K562 (cell line): ENCODE data around the gene POLR1B. TPM values are rescaled to one million over a fixed set of nuclear protein-coding genes. Genes with fewer than 3 reads are reported as not detected.
A peak's percentile ranks its signal among the peaks of the same experiment; 100 is the strongest.

ENCODE experiments used
- CHCHD3 ChIP-seq: fragments of 250-450 bp; sonication (Bioruptor Pico); IDR thresholded peaks from 2 replicates; pipeline ENCODE4 v2.1.2; 2022; ENCODE audit warnings: mild to moderate bottlenecking
- GATA2 ChIP-seq: sonication (generic); formaldehyde crosslinking; IDR thresholded peaks from 2 replicates; pipeline ENCODE4 v1.4.0; 2020; ENCODE audit warnings: mild to moderate bottlenecking, missing genetic modification reagents
- HSF4 ChIP-seq: fragments of 250-450 bp; sonication (Bioruptor Pico); IDR thresholded peaks from 2 replicates; pipeline ENCODE4 v2.1.2; 2022; ENCODE audit warnings: mild to moderate bottlenecking, moderate library complexity, borderline replicate concordance
- PBX2 ChIP-seq, 2 experiments: IDR thresholded peaks in 1 of 2; conservative IDR thresholded peaks in 1 of 2; 2 replicates each; pipeline ENCODE4 v1.6.1; 2016; ENCODE audit warnings: low read depth in 2 of 2, mild to moderate bottlenecking in 1 of 2, missing compliant biosample characterization in 1 of 2, missing genetic modification characterization in 1 of 2, moderate library complexity in 1 of 2
- PHF8 ChIP-seq: fragments of 200-600 bp; sonication (generic); IDR thresholded peaks from 2 replicates; pipeline ENCODE4 v1.6.1; 2012; ENCODE audit warnings: mixed run types, mild to moderate bottlenecking, inconsistent platforms, low read length, moderate library complexity, borderline replicate concordance
- POLR2G ChIP-seq: fragments of 200-400 bp; formaldehyde crosslinking; IDR thresholded peaks from 2 replicates; pipeline ENCODE4 v1.6.1; 2017; ENCODE audit warnings: low read depth, mild to moderate bottlenecking, antibody characterized with exemption, low read length, moderate library complexity
- RCOR1 ChIP-seq, 2 experiments: IDR thresholded peaks; 2 replicates each; pipeline ENCODE4 v1.6.1; 2012; ENCODE audit warnings: low read depth in 2 of 2, low read length in 2 of 2, borderline replicate concordance in 1 of 2, improper control_type of control experiment in 1 of 2
- SMAD3 ChIP-seq: fragments of 450-650 bp; formaldehyde crosslinking; conservative IDR thresholded peaks from 2 replicates; pipeline ENCODE4 v1.4.0; 2020; ENCODE audit warnings: mild to moderate bottlenecking
- SUPT5H ChIP-seq: fragments of 450-650 bp; IDR thresholded peaks from 2 replicates; pipeline ENCODE4 v1.6.1; 2016
- THAP12 ChIP-seq: fragments of 250-450 bp; sonication (Bioruptor Pico); IDR thresholded peaks from 2 replicates; pipeline ENCODE4 v1.9.0; 2021; ENCODE audit warnings: mild to moderate bottlenecking, inconsistent platforms
- ZEB2 ChIP-seq: fragments of 450-650 bp; IDR thresholded peaks from 2 replicates; pipeline ENCODE4 v1.6.1; 2016
- ZNF263 ChIP-seq: sonication (generic); formaldehyde crosslinking; IDR thresholded peaks from 2 replicates; pipeline ENCODE4 v1.8.0; 2022; ENCODE audit warnings: mild to moderate bottlenecking, missing genetic modification reagents, borderline replicate concordance
- ZNF311 ChIP-seq: fragments of 250-450 bp; sonication (Bioruptor Pico); IDR thresholded peaks from 2 replicates; pipeline ENCODE4 v1.4.0; 2020; ENCODE audit warnings: mild to moderate bottlenecking, moderate library complexity
- polyA plus RNA-seq, 8 experiments: library from polyadenylated mRNA; depleted of rRNA in 4 of 8; stranded (reverse) in 5 of 8; unstranded in 3 of 8; fragments of >200 nt; fragmentation: Nextera tagmentation in 2 of 8; fragmentation: Illumina TruSeq in 1 of 8; extraction: Ambion mirVana in 2 of 8; extraction: Trizol in 1 of 8; gene quantifications; 2 replicates each; pipeline versions ENCODE4 v1.2.1 to v1.2.3, GENCODE V29; 2011 to 2014; ENCODE audit warnings: inconsistent platforms in 1 of 8, missing spikeins in 1 of 8
- total RNA-seq, 7 experiments: library from RNA; depleted of rRNA in 6 of 7; stranded (reverse); fragments of >200 nt in 6 of 7; fragmentation: Illumina TruSeq in 2 of 7; extraction: Trizol in 2 of 7; gene quantifications; 2 replicates each; pipeline versions ENCODE4 v1.2.1 to v1.2.3, GENCODE V29; 2011 to 2021; ENCODE audit warnings: low replicate concordance in 1 of 7
- TF ChIP-seq, protein P1 (sequence below): fragments of 450-650 bp; IDR thresholded peaks from 2 replicates; pipeline ENCODE4 v1.6.1; 2016; ENCODE audit warnings: antibody characterized with exemption
- TF ChIP-seq, protein P2 (sequence below): IDR thresholded peaks from 3 replicates; pipeline ENCODE4 v1.6.1; 2011; ENCODE audit warnings: borderline replicate concordance, mild to moderate bottlenecking, moderate library complexity; ENCODE audit not compliant: insufficient read length; ENCODE audit errors: extremely low read depth
- TF ChIP-seq, protein P3 (sequence below): fragments of 450-650 bp; formaldehyde crosslinking; IDR thresholded peaks from 2 replicates; pipeline ENCODE4 v1.4.0; 2020; ENCODE audit warnings: mild to moderate bottlenecking, moderate library complexity

Gene POLR1B
- total and polyA plus RNA-seq, 9 of the 15 experiments (the other 6 are each of a cell fraction or from before 2014, with no cell fraction given) = 19.8 to 55.1 (median 40.2) TPM

GRCh38 chr2:112626604-112627059 lies 84.4 kb downstream of the POLR1B start (continued):
- TF ChIP-seq PHF8 = no peak
- no peak for TF ChIP-seq ZEB2
- TF ChIP-seq PBX2 (CRISPR knock-in tag; IDR thresholded peaks at IDR 0.05; ENCODE audit: low read depth) = no peak
- no peak for TF ChIP-seq PBX2 (tag; conservative IDR thresholded peaks at IDR 0.05; ENCODE audit: low read depth)
- TF ChIP-seq SMAD3 = no peak
- TF ChIP-seq, protein P1, sequence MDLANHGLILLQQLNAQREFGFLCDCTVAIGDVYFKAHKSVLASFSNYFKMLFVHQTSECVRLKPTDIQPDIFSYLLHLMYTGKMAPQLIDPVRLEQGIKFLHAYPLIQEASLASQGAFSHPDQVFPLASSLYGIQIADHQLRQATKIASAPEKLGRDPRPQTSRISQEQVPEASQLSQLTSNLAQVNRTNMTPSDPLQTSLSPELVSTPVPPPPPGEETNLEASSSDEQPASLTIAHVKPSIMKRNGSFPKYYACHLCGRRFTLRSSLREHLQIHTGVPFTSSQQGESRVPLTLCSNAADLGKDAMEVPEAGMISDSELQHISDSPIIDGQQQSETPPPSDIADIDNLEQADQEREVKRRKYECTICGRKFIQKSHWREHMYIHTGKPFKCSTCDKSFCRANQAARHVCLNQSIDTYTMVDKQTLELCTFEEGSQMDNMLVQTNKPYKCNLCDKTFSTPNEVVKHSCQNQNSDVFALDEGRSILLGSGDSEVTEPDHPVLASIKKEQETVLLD = no peak
- TF ChIP-seq POLR2G = no peak
- no peak for TF ChIP-seq HSF4
- TF ChIP-seq, protein P2, sequence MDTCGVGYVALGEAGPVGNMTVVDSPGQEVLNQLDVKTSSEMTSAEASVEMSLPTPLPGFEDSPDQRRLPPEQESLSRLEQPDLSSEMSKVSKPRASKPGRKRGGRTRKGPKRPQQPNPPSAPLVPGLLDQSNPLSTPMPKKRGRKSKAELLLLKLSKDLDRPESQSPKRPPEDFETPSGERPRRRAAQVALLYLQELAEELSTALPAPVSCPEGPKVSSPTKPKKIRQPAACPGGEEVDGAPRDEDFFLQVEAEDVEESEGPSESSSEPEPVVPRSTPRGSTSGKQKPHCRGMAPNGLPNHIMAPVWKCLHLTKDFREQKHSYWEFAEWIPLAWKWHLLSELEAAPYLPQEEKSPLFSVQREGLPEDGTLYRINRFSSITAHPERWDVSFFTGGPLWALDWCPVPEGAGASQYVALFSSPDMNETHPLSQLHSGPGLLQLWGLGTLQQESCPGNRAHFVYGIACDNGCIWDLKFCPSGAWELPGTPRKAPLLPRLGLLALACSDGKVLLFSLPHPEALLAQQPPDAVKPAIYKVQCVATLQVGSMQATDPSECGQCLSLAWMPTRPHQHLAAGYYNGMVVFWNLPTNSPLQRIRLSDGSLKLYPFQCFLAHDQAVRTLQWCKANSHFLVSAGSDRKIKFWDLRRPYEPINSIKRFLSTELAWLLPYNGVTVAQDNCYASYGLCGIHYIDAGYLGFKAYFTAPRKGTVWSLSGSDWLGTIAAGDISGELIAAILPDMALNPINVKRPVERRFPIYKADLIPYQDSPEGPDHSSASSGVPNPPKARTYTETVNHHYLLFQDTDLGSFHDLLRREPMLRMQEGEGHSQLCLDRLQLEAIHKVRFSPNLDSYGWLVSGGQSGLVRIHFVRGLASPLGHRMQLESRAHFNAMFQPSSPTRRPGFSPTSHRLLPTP = no peak
- TF ChIP-seq, protein P3, sequence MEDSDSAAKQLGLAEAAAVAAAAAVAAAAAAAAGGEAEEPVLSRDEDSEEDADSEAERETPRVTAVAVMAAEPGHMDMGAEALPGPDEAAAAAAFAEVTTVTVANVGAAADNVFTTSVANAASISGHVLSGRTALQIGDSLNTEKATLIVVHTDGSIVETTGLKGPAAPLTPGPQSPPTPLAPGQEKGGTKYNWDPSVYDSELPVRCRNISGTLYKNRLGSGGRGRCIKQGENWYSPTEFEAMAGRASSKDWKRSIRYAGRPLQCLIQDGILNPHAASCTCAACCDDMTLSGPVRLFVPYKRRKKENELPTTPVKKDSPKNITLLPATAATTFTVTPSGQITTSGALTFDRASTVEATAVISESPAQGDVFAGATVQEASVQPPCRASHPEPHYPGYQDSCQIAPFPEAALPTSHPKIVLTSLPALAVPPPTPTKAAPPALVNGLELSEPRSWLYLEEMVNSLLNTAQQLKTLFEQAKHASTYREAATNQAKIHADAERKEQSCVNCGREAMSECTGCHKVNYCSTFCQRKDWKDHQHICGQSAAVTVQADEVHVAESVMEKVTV = peak; percentile 93
- no peak for TF ChIP-seq SUPT5H
- TF ChIP-seq CHCHD3 = no peak
- peak; percentile 10; the same call in 1 of the 2 replicates for TF ChIP-seq THAP12 (CRISPR knock-in tag)
- no peak for TF ChIP-seq GATA2 (CRISPR knock-in tag)
- TF ChIP-seq ZNF311 (CRISPR knock-in tag) = 0 out of 2 replicates have a peak, but pooled peaks have one; percentile 27
- peak in 1 of 2 experiments; percentile 45; a peak in 1 of 4 replicates for TF ChIP-seq RCOR1 (IDR thresholded peaks at IDR 0.05; ENCODE audit: borderline replicate concordance in 1 of 2, low read depth in 2 of 2, low read length in 2 of 2)
- TF ChIP-seq ZNF263 (CRISPR knock-in tag) = no peak
